Tibial nerve (tissue), 4 donors: ENCODE measurements around the gene POLG. TPM values are rescaled to one million over a fixed set of nuclear protein-coding genes. Genes with fewer than 3 reads are reported as not detected.

Source experiments
- DNase-seq, 2 donors: peaks; one replicate each; pipeline ENCODE4 v3.0.0-alpha.2; 2019; ENCODE audit warnings: low spot score in 2 of 2
- H3K27ac ChIP-seq, 4 donors: fragments of 200-600 bp; sonication (generic) in 3 of 4; one replicate each; pipeline ENCODE4 v1.5.1; 2017 to 2019; ENCODE audit warnings: mild to moderate bottlenecking in 1 of 4
- H3K27me3 ChIP-seq, 2 donors: fragments of 200-600 bp; sonication (generic) in 1 of 2; one replicate each; pipeline versions ENCODE4 v1.5.1 to v1.6.0; 2017 to 2019
- H3K36me3 ChIP-seq, 3 donors: fragments of 200-600 bp; sonication (generic); one replicate each; pipeline ENCODE4 v1.5.1; 2018 to 2019
- H3K4me1 ChIP-seq, 4 donors: fragments of 200-600 bp; sonication (generic) in 3 of 4; one replicate each; pipeline ENCODE4 v1.5.1; 2017 to 2019
- H3K4me3 ChIP-seq, 4 donors: fragments of 200-600 bp; sonication (generic) in 3 of 4; one replicate each; pipeline ENCODE4 v1.5.1; 2017 to 2019; ENCODE audit warnings: mild to moderate bottlenecking in 1 of 4, moderate library complexity in 1 of 4
- H3K9me3 ChIP-seq, 4 donors: fragments of 200-600 bp; sonication (generic) in 3 of 4; one replicate each; pipeline ENCODE4 v1.5.1; 2017 to 2019
- EP300 ChIP-seq, 2 donors: sonication (generic); formaldehyde crosslinking; IDR thresholded peaks; one replicate each; pipeline ENCODE4 v1.6.1; 2017; ENCODE audit warnings: antibody characterized with exemption in 2 of 2, mild to moderate bottlenecking in 1 of 2
- POLR2A ChIP-seq, 2 donors: fragments of 450-650 bp; IDR thresholded peaks; one replicate each; pipeline ENCODE4 v1.6.1; 2017; ENCODE audit warnings: antibody characterized with exemption in 2 of 2, mild to moderate bottlenecking in 2 of 2, moderate library complexity in 2 of 2
- WGBS, 2 donors: methylation state at CpG; one replicate each; pipeline ENCODE4 v1.1.5; 2018; 5-methylcytosine and 5-hydroxymethylcytosine counted together
- total RNA-seq, 4 donors: library from RNA; depleted of rRNA; stranded (reverse); fragments of >200 nt; gene quantifications; one replicate each; pipeline ENCODE4 v1.1.0, GENCODE V29; 2016
- TF ChIP-seq, protein P1 (sequence below), 5 experiments: fragments of 200-600 bp in 3 of 5; fragments of 450-650 bp in 2 of 5; sonication (generic) in 3 of 5; IDR thresholded peaks; one replicate each; pipeline ENCODE4 v1.5.1; 2016 to 2019; ENCODE audit warnings: antibody characterized with exemption in 5 of 5, mild to moderate bottlenecking in 3 of 5, moderate library complexity in 2 of 5

The POLG gene
- total RNA-seq, 4 donors from 2014 or later = 76.9 to 113 (median 103) TPM

- no peaks in the 10 kb centered on the region for H3K27me3 ChIP-seq
- peaks cover 0 to 11% (median 0%) of the 10 kb centered on the region in 4 donors for H3K4me1 ChIP-seq
- peaks cover 12 to 100% (median 90%) of the 10 kb centered on the region in 3 donors for H3K36me3 ChIP-seq
- TF ChIP-seq EP300 (IDR thresholded peaks at IDR 0.05) = no peak
- TF ChIP-seq, protein P1, sequence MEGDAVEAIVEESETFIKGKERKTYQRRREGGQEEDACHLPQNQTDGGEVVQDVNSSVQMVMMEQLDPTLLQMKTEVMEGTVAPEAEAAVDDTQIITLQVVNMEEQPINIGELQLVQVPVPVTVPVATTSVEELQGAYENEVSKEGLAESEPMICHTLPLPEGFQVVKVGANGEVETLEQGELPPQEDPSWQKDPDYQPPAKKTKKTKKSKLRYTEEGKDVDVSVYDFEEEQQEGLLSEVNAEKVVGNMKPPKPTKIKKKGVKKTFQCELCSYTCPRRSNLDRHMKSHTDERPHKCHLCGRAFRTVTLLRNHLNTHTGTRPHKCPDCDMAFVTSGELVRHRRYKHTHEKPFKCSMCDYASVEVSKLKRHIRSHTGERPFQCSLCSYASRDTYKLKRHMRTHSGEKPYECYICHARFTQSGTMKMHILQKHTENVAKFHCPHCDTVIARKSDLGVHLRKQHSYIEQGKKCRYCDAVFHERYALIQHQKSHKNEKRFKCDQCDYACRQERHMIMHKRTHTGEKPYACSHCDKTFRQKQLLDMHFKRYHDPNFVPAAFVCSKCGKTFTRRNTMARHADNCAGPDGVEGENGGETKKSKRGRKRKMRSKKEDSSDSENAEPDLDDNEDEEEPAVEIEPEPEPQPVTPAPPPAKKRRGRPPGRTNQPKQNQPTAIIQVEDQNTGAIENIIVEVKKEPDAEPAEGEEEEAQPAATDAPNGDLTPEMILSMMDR (IDR thresholded peaks at IDR 0.05) = no peak
- no peak for TF ChIP-seq POLR2A (IDR thresholded peaks at IDR 0.05)
- no peaks in the 10 kb centered on the region for H3K9me3 ChIP-seq
- WGBS, 2 donors = 86 to 91% methylated on average over 4 to 6 of the region's 6 CpGs
- no peak overlapping the region for H3K4me3 ChIP-seq
- DNase-seq = no peak
- H3K27ac ChIP-seq = no peak overlapping the region
These were observed 10.8 kb downstream of the POLG start for GRCh38 chr15:89323825-89324224.

- no peaks in the 10 kb centered on the region for H3K9me3 ChIP-seq
- DNase-seq = no peak
- H3K36me3 ChIP-seq = peaks cover 12 to 100% (median 87%) of the 10 kb centered on the region in 3 donors
- TF ChIP-seq POLR2A (IDR thresholded peaks at IDR 0.05) = no peak
- TF ChIP-seq, protein P1 (IDR thresholded peaks at IDR 0.05) = no peak
- TF ChIP-seq EP300 (IDR thresholded peaks at IDR 0.05) = no peak
- WGBS, 2 donors = 91 to 94% methylated on average over 15 of the region's 15 CpGs
- no peaks in the 10 kb centered on the region for H3K27me3 ChIP-seq
- peaks cover 0 to 6% (median 0%) of the 10 kb centered on the region in 4 donors for H3K4me1 ChIP-seq
- no peak overlapping the region for H3K27ac ChIP-seq
- no peak overlapping the region for H3K4me3 ChIP-seq
These were observed 11.8 kb downstream of the POLG start for GRCh38 chr15:89322822-89323221.

- Histone ChIP-seq H3K9me3 (no peaks in the 10 kb centered on the region), H3K27ac (no peak overlapping the region), H3K27me3 (no peaks in the 10 kb centered on the region), H3K36me3 (peaks cover 12 to 100% (median 90%) of the 10 kb centered on the region in 3 donors), H3K4me3 (no peak overlapping the region), H3K4me1 (peaks cover 0 to 6% (median 0%) of the 10 kb centered on the region in 4 donors)
- 65 to 76% methylated on average over 14 to 17 of the region's 17 CpGs for WGBS, 2 donors
- no peak for DNase-seq
- TF ChIP-seq EP300 (IDR thresholded peaks at IDR 0.05) (no peak), POLR2A (IDR thresholded peaks at IDR 0.05) (no peak)
- TF ChIP-seq, protein P1 (IDR thresholded peaks at IDR 0.05) = no peak
These were observed 12.9 kb downstream of the POLG start for GRCh38 chr15:89321521-89322410.

DNA sequence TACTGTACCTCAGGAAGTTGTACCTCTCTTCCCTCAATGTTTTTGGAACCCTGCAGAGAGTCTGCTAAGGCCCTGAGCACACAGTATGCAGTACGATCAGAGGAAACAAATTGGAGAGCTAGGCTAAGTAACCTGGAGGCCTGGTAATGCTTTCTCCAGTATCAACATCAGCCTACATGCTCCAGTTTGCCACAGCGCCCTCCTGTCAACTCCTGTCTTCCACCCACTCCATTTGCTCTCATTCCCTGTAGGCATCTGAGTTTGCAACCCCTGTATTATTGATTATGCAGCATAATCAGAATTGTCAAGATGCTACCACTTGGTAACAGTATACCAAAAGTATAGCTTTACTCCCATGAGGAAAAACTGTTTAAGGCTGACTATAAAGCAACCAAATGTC is 14.4 kb downstream of the POLG start:
- peaks cover 0 to 6% (median 0%) of the 10 kb centered on the region in 4 donors for H3K4me1 ChIP-seq
- H3K27ac ChIP-seq = no peak overlapping the region
- H3K4me3 ChIP-seq = no peak overlapping the region
- no peaks in the 10 kb centered on the region for H3K27me3 ChIP-seq
- DNase-seq = no peak
- peaks cover 12 to 100% (median 83%) of the 10 kb centered on the region in 3 donors for H3K36me3 ChIP-seq
- H3K9me3 ChIP-seq = no peaks in the 10 kb centered on the region
- WGBS, 2 donors = 86 to 95% methylated on average over 2 of the region's 2 CpGs
- no peak for TF ChIP-seq POLR2A (IDR thresholded peaks at IDR 0.05)
- TF ChIP-seq, protein P1 (IDR thresholded peaks at IDR 0.05) = no peak
- TF ChIP-seq EP300 (IDR thresholded peaks at IDR 0.05) = no peak

GRCh38 chr15:89319678-89320077 is 14.9 kb downstream of the POLG start:
- Histone ChIP-seq H3K27me3 (no peaks in the 10 kb centered on the region), H3K9me3 (no peaks in the 10 kb centered on the region), H3K4me1 (peaks cover 0 to 6% (median 0%) of the 10 kb centered on the region in 4 donors), H3K4me3 (no peak overlapping the region), H3K36me3 (peaks cover 10 to 100% (median 81%) of the 10 kb centered on the region in 3 donors), H3K27ac (no peak overlapping the region)
- WGBS, 2 donors = 91 to 92% methylated on average over 9 of the region's 9 CpGs
- TF ChIP-seq, protein P1 (IDR thresholded peaks at IDR 0.05) = no peak
- TF ChIP-seq POLR2A (IDR thresholded peaks at IDR 0.05) (no peak), EP300 (IDR thresholded peaks at IDR 0.05) (no peak)
- DNase-seq = no peak
